HCT116 (cell line): ENCODE data around the gene C1orf105. TPM values are rescaled to one million over a fixed set of nuclear protein-coding genes. Genes with fewer than 3 reads are reported as not detected.
A peak's percentile ranks its signal among the peaks of the same experiment; 100 is the strongest.

Source experiments
- ATAC-seq: fragments of 200-7000 bp; cut with Tn5 transposase; 2 replicates; pipeline ENCODE4 v1.9.1; 2020; ENCODE audit warnings: mild to moderate bottlenecking, moderate library complexity
- BruUV-seq: library from RNA; stranded (reverse); fragments of 400-500 nt; replicated peaks from 2 replicates; lab custom pipeline; 2021; lab: Mats Ljungman, UMichigan
- CTCF ChIA-PET: fragments of 300-600 bp; sonication (Branson Sonifier 250); formaldehyde crosslinking; loops from one replicate; lab custom pipeline; 2021; ENCODE audit warnings: antibody characterized with exemption; lab: Charles Lee
- POLR2A ChIA-PET: fragments of 300-600, 350-600 bp; sonication (Branson Sonifier 250); formaldehyde crosslinking; loops from one replicate; lab custom pipeline; 2021; ENCODE audit warnings: antibody characterized with exemption; lab: Charles Lee
- RAD21 ChIA-PET, 2 experiments: fragments of 300-600 bp; sonication (Branson Sonifier 250); formaldehyde crosslinking; loops; one replicate each; lab custom pipeline; 2023; ENCODE audit warnings: low total read pairs in 2 of 2; ENCODE audit not compliant: uncharacterized antibody in 2 of 2, unreplicated experiment in 2 of 2, low non-redundant PET in 1 of 2; lab: Charles Lee
- DNase-seq: peaks from one replicate; pipeline ENCODE4 v3.0.0-alpha.2; 2010; ENCODE audit warnings: low read depth, low spot score
- H2AFZ ChIP-seq: fragments of 200-600 bp; shearing (Covaris generic), sonication (generic); 2 replicates; pipeline ENCODE4 v1.6.1; 2017; ENCODE audit warnings: low read depth, mixed run types, mixed read lengths, antibody characterized with exemption, low read length; ENCODE audit not compliant: poor library complexity, severe bottlenecking
- H3K27ac ChIP-seq: 2 replicates; pipeline ENCODE4 v1.5.1; 2012; ENCODE audit warnings: low read depth, low read length
- H3K27me3 ChIP-seq: fragments of 200-600 bp; sonication (generic); 2 replicates; pipeline ENCODE4 v1.6.1; 2016; ENCODE audit warnings: mixed run types, low read length, mixed read lengths; ENCODE audit not compliant: insufficient read depth
- H3K36me3 ChIP-seq, 2 experiments: fragments of 200-500 bp in 1 of 2; fragments of 200-600 bp in 1 of 2; sonication (Bioruptor generic) in 1 of 2; sonication (generic) in 1 of 2; 2 replicates each; pipeline versions ENCODE4 v1.5.1 to v1.6.1; 2014 to 2016; ENCODE audit warnings: low read length in 2 of 2, inconsistent platforms in 1 of 2, mixed read lengths in 1 of 2, mixed run types in 1 of 2; ENCODE audit not compliant: insufficient read depth in 2 of 2, control insufficient read depth in 1 of 2
- H3K4me1 ChIP-seq, 2 experiments: fragments of 200-600 bp in 1 of 2; sonication (generic) in 1 of 2; 2 replicates each; pipeline versions ENCODE4 v1.5.1 to v1.6.1; 2012 to 2017; ENCODE audit warnings: low read length in 2 of 2, inconsistent platforms in 1 of 2, mild to moderate bottlenecking in 1 of 2, mixed read lengths in 1 of 2, mixed run types in 1 of 2, moderate library complexity in 1 of 2; ENCODE audit not compliant: insufficient read depth in 2 of 2, control insufficient read depth in 1 of 2
- H3K4me2 ChIP-seq: fragments of 200-600 bp; sonication (generic); 2 replicates; pipeline ENCODE4 v1.6.1; 2017; ENCODE audit warnings: mixed run types, low read length, mixed read lengths
- H3K4me3 ChIP-seq, 2 experiments: fragments of 200-600 bp in 1 of 2; sonication (generic) in 1 of 2; replicated peaks in 1 of 2; 2 replicates each; pipeline ENCODE4 v1.5.1; 2011 to 2016; ENCODE audit warnings: low read length in 2 of 2, control low read depth in 1 of 2, low read depth in 1 of 2, mild to moderate bottlenecking in 1 of 2, mixed read lengths in 1 of 2, mixed run types in 1 of 2
- H3K79me2 ChIP-seq: fragments of 200-600 bp; sonication (generic); 2 replicates; pipeline ENCODE4 v1.6.1; 2017; ENCODE audit warnings: mild to moderate bottlenecking, mixed run types, low read length, moderate library complexity, mixed read lengths; ENCODE audit not compliant: insufficient read depth
- H3K9ac ChIP-seq: fragments of 200-600 bp; sonication (generic); 2 replicates; pipeline ENCODE4 v1.6.1; 2016; ENCODE audit warnings: low read length, mixed read lengths
- H3K9me2 ChIP-seq: fragments of 200-600 bp; sonication (generic), shearing (Covaris generic); 2 replicates; pipeline ENCODE4 v1.6.1; 2017; ENCODE audit warnings: mixed run types, mild to moderate bottlenecking, moderate library complexity; ENCODE audit not compliant: insufficient read depth
- H3K9me3 ChIP-seq, 2 experiments: fragments of 200-500 bp in 1 of 2; fragments of 200-600 bp in 1 of 2; sonication (Bioruptor generic) in 1 of 2; sonication (generic) in 1 of 2; 2 replicates each; pipeline ENCODE4 v1.6.1; 2014 to 2017; ENCODE audit warnings: low read length in 2 of 2, mixed read lengths in 2 of 2, inconsistent platforms in 1 of 2, low read depth in 1 of 2, mild to moderate bottlenecking in 1 of 2, mixed run types in 1 of 2, moderate library complexity in 1 of 2; ENCODE audit not compliant: control insufficient read depth in 1 of 2, insufficient read depth in 1 of 2
- H4K20me1 ChIP-seq: fragments of 200-600 bp; sonication (generic), shearing (Covaris generic); 2 replicates; pipeline ENCODE4 v1.6.1; 2017; ENCODE audit warnings: mixed run types, mild to moderate bottlenecking, moderate library complexity; ENCODE audit not compliant: insufficient read depth
- CBX3 ChIP-seq: IDR thresholded peaks from 2 replicates; pipeline ENCODE4 v1.6.1; 2012; ENCODE audit warnings: low read depth
- CEBPB ChIP-seq: IDR thresholded peaks from 2 replicates; pipeline ENCODE4 v1.6.1; 2012; ENCODE audit warnings: low read depth
- EGR1 ChIP-seq: IDR thresholded peaks from 2 replicates; pipeline ENCODE4 v1.6.1; 2012; ENCODE audit warnings: low read depth
- EZH2phosphoT487 ChIP-seq: fragments of 200-600 bp; IDR thresholded peaks from 2 replicates; pipeline ENCODE4 v1.6.1; 2018; ENCODE audit warnings: antibody characterized with exemption, borderline replicate concordance
- FOSL1 ChIP-seq: IDR thresholded peaks from 2 replicates; pipeline ENCODE4 v1.6.1; 2012; ENCODE audit warnings: low read depth
- JUND ChIP-seq: IDR thresholded peaks from 2 replicates; pipeline ENCODE4 v1.6.1; 2012
- MAX ChIP-seq: IDR thresholded peaks from 2 replicates; pipeline ENCODE4 v1.6.1; 2012
- POLR2A ChIP-seq: IDR thresholded peaks from 2 replicates; pipeline ENCODE4 v1.7.0; 2011; ENCODE audit warnings: borderline replicate concordance; ENCODE audit not compliant: insufficient read depth, insufficient read length; ENCODE audit errors: extremely low read depth
- POLR2AphosphoS5 ChIP-seq: IDR thresholded peaks from 2 replicates; pipeline ENCODE4 v1.6.1; 2011; ENCODE audit warnings: mild to moderate bottlenecking, low read depth, low read length, moderate library complexity
- RAD21 ChIP-seq: IDR thresholded peaks from 2 replicates; pipeline ENCODE4 v1.6.1; 2012; ENCODE audit warnings: low read depth, mild to moderate bottlenecking
- REST ChIP-seq: IDR thresholded peaks from 2 replicates; pipeline ENCODE4 v1.6.1; 2012; ENCODE audit warnings: low read depth
- SIN3A ChIP-seq: IDR thresholded peaks from 2 replicates; pipeline ENCODE4 v1.6.1; 2012; ENCODE audit warnings: low read depth
- SP1 ChIP-seq: IDR thresholded peaks from 2 replicates; pipeline ENCODE4 v1.6.1; 2012; ENCODE audit warnings: low read depth
- SRF ChIP-seq: IDR thresholded peaks from 2 replicates; pipeline ENCODE4 v1.6.1; 2012; ENCODE audit warnings: low read depth
- TCF7L2 ChIP-seq: IDR thresholded peaks from 2 replicates; pipeline ENCODE4 v1.7.0; 2011; ENCODE audit warnings: borderline replicate concordance, inconsistent platforms; ENCODE audit not compliant: insufficient read depth, insufficient read length; ENCODE audit errors: extremely low read depth
- YY1 ChIP-seq: IDR thresholded peaks from 2 replicates; pipeline ENCODE4 v1.6.1; 2011; ENCODE audit warnings: low read length, low read depth, moderate library complexity, mild to moderate bottlenecking; ENCODE audit not compliant: insufficient replicate concordance; ENCODE audit errors: extremely low read depth
- ZNF274 ChIP-seq: fragments of 200-500 bp; sonication (Bioruptor generic); IDR thresholded peaks from 2 replicates; pipeline ENCODE4 v1.6.1; 2014; ENCODE audit warnings: mild to moderate bottlenecking, low read depth, low read length, inconsistent platforms
- intact Hi-C: fragments of 100-400 bp; cut with micrococcal nuclease; formaldehyde crosslinking; loops from 2 replicates; pipeline ENCODE4 v1.10.0; 2022
- total RNA-seq: library from RNA; stranded (reverse); gene quantifications from one replicate; pipeline ENCODE4 v1.2.1, GENCODE V29; 2021; ENCODE audit not compliant: unreplicated experiment
- TF ChIP-seq, protein P1 (sequence below): IDR thresholded peaks from 2 replicates; pipeline ENCODE4 v1.6.1; 2011; ENCODE audit warnings: mild to moderate bottlenecking, low read length, moderate library complexity; ENCODE audit not compliant: insufficient replicate concordance; ENCODE audit errors: extremely low read depth
- TF ChIP-seq, protein P2 (sequence below): IDR thresholded peaks from 2 replicates; pipeline ENCODE4 v1.6.1; 2012

C1orf105 gene
- total RNA-seq, 1 experiment from 2014 or later: not detected

DNA sequence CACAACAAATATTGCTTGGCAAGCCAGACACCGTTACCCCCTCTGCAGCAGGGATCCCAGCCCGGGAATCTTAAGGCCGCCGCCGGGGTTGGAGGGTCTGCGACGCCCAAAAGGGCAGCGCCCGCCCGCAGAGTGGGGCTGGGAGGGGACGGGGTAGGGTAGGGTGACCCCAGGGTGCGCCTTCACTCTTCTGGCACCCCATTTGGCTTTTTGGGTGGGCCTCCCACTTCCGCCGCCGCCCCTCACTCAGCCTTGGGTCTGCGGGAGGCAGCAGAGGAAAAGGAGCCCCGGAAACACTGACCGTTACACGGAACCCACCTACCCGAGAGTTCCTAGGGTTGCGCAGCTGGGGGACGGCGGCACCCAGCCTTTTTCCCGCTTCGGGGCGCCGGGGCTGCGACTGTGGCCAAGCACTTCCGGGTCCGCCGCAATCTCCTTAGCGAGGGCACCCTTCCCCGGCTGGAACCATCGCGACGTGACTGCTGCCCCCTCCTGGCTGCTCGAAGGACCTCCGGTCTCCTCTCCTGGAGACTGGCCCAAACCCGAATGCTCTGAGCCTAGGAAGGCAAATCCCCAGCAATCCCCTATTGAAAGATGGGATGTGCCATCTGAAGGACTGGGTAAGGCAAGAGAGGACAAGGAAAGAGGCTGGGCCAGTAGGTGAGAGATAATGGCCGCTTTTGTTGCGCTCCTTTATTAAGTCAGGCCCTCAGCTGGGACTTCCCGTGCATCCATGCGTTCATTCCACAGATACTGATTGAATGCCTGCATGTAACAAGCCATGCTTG lies 23.4 kb downstream of the C1orf105 start, which contains the start of gene PIGC:
Gene PIGC (minus strand): TSS at position 404 of the 788 bp plus-strand sequence. CDS start 1,447 bp downstream, outside the sequence.
- POLR2A ChIA-PET: no interaction called here
- Histone ChIP-seq H4K20me1 (no peaks in the 10 kb centered on the region), H2AFZ (peak within 1 kb of the TSS; percentile 88), H3K4me3 (peak within 1 kb of the TSS; percentile 78 to 81), H3K9me2 (no peaks in the 10 kb centered on the region), H3K36me3 (no peaks in the 10 kb centered on the region; a peak in 1 of 4 replicates), H3K4me2 (peak within 1 kb of the TSS; percentile 66), H3K79me2 (peaks cover 19% of the 10 kb centered on the region), H3K9ac (peak within 1 kb of the TSS; percentile 88), H3K27ac (peak within 1 kb of the TSS; percentile 51), H3K27me3 (no peaks in the 10 kb centered on the region), H3K9me3 (no peaks in the 10 kb centered on the region), H3K4me1 (peaks cover 4 to 13% of the 10 kb centered on the region in 2 experiments; a peak in 2 of 4 replicates)
- RAD21 ChIA-PET: no interaction called here
- intact Hi-C loops: loop anchor here (2.0 to 5.0 kb wide), 2 partner anchors 442 to 799 kb away; no protein-coding TSS in a partner anchor
- BruUV-seq: TSS peak; percentile 64
- CTCF ChIA-PET: interaction anchor here (1.2 to 1.3 kb wide), 4 partner anchors 26 to 441 kb away, joined by 3 to 5 read pairs (median 4); no protein-coding TSS in a partner anchor
- DNase-seq: peak; percentile 81
- peak; percentile 98 for ATAC-seq
- peak; percentile 61 for TF ChIP-seq MAX
- TF ChIP-seq, protein P1, sequence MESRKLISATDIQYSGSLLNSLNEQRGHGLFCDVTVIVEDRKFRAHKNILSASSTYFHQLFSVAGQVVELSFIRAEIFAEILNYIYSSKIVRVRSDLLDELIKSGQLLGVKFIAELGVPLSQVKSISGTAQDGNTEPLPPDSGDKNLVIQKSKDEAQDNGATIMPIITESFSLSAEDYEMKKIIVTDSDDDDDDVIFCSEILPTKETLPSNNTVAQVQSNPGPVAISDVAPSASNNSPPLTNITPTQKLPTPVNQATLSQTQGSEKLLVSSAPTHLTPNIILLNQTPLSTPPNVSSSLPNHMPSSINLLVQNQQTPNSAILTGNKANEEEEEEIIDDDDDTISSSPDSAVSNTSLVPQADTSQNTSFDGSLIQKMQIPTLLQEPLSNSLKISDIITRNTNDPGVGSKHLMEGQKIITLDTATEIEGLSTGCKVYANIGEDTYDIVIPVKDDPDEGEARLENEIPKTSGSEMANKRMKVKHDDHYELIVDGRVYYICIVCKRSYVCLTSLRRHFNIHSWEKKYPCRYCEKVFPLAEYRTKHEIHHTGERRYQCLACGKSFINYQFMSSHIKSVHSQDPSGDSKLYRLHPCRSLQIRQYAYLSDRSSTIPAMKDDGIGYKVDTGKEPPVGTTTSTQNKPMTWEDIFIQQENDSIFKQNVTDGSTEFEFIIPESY: no peak
- no peak for TF ChIP-seq EGR1
- peak; percentile 21 for TF ChIP-seq TCF7L2
- TF ChIP-seq SRF: peak; percentile 62; the same call in 1 of the 2 replicates
- TF ChIP-seq EZH2phosphoT487: no peak
- no peak for TF ChIP-seq ZNF274
- TF ChIP-seq RAD21: peak; percentile 69
- peak; percentile 59 for TF ChIP-seq YY1
- TF ChIP-seq POLR2A: no peak
- peak; percentile 79 for TF ChIP-seq POLR2AphosphoS5
- no peak; the same call in 1 of the 2 replicates for TF ChIP-seq SP1
- peak; percentile 91 for TF ChIP-seq CBX3
- no peak; the same call in 1 of the 2 replicates for TF ChIP-seq CEBPB
- TF ChIP-seq SIN3A: peak; percentile 66
- TF ChIP-seq, protein P2, sequence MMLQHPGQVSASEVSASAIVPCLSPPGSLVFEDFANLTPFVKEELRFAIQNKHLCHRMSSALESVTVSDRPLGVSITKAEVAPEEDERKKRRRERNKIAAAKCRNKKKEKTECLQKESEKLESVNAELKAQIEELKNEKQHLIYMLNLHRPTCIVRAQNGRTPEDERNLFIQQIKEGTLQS: no peak
- TF ChIP-seq JUND: no peak
- no peak; the same call in 1 of the 2 replicates for TF ChIP-seq FOSL1
- TF ChIP-seq REST: no peak
